Coronary artery (tissue), 2 donors: Measurements from ENCODE around the gene RAET1G.
A peak's percentile ranks its signal among the peaks of the same experiment; 100 is the strongest.
"Not testable (repeated sequence)": the region's sequence is repeated elsewhere in the genome, so short reads cannot be mapped to it uniquely, and the experiment has no call there.

ENCODE experiments used
- DNase-seq: peaks from one replicate; pipeline ENCODE4 v3.0.0-alpha.2; 2017; ENCODE audit warnings: low spot score
- H3K27ac ChIP-seq, 2 donors: fragments of 200-600 bp; sonication (generic); one replicate each; pipeline ENCODE4 v1.5.1; 2016 to 2019
- H3K4me3 ChIP-seq: fragments of 200-600 bp; sonication (generic); 2 replicates; pipeline ENCODE4 v1.5.1; 2016; ENCODE audit warnings: mild to moderate bottlenecking, moderate library complexity
- TF ChIP-seq, protein P1 (sequence below): fragments of 200-600 bp; sonication (generic); IDR thresholded peaks from one replicate; pipeline ENCODE4 v1.5.1; 2019; ENCODE audit warnings: antibody characterized with exemption

RAET1G gene

DNA sequence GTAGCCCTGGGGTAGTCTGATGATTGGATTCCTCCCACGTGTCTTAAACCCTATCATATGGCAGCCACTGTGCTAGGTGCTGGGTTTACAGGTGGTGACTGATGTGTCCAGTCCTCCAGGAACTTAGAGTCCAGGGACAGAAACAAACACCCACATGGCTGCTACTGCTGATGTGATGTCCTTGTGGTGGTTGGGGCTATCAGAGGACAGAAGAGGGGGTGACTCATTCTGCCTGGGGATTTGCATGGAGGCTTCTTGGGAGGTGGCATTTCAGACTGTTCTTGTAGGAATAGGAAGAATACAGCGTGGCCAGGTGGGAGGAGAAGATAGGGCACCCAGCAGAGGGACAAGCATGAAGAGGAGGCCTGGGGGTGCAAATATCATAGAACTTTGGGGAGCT, 9.8 kb downstream of the RAET1G start:
- TF ChIP-seq, protein P1, sequence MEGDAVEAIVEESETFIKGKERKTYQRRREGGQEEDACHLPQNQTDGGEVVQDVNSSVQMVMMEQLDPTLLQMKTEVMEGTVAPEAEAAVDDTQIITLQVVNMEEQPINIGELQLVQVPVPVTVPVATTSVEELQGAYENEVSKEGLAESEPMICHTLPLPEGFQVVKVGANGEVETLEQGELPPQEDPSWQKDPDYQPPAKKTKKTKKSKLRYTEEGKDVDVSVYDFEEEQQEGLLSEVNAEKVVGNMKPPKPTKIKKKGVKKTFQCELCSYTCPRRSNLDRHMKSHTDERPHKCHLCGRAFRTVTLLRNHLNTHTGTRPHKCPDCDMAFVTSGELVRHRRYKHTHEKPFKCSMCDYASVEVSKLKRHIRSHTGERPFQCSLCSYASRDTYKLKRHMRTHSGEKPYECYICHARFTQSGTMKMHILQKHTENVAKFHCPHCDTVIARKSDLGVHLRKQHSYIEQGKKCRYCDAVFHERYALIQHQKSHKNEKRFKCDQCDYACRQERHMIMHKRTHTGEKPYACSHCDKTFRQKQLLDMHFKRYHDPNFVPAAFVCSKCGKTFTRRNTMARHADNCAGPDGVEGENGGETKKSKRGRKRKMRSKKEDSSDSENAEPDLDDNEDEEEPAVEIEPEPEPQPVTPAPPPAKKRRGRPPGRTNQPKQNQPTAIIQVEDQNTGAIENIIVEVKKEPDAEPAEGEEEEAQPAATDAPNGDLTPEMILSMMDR = no peak
- H3K27ac ChIP-seq = no peak overlapping the region
- no peak overlapping the region for H3K4me3 ChIP-seq
- no peak for DNase-seq

DNA sequence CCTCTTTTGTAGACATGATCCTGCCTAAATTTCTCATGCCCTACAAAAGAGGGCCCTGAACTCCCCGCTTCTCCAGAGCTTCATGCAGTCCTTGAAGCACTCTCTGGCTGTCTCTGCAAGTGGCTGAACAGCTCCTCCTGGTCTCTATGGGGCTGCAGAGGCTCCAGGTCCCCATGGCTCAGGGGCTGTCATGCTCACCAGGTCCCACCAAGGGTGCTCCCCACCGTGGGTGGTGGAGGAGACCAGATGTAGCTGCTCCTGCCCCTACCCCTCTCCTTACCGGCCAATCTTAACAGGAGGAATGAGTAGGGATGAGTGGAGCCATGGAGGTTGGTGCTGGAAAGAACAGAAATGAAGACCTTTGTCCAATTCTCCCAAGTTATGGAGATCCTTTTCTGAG, 10.2 kb downstream of the RAET1G start:
- not testable (repeated sequence) for H3K4me3 ChIP-seq, DNase-seq

DNA sequence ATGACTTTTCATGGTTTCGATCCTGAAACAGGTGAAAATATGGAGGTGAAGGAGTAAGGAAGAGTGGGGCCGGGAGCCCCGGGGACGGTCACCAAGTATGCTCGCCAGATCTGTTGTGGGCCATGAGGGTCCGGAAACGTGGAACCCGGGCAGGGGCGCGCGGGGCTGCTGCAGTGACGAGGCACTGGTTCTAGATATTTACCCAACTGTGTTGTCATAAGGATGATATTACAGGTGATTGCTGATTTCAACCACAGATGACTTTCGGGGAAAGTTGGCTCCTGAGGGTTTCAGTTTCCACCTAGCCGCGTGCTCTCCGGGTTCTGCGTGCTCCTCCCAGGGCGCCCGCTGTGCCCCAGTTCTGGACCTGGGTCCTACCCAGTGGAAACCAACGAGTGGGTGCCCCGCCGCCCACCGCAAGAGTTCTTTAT, 12.2 kb downstream of the RAET1G start:
- Histone ChIP-seq H3K27ac (no peak overlapping the region), H3K4me3 (no peak overlapping the region)
- DNase-seq = no peak
- TF ChIP-seq, protein P1 = no peak

More for the DNA sequence above, 10.2 kb downstream of the RAET1G start:
- not testable (repeated sequence) for H3K27ac ChIP-seq

DNA sequence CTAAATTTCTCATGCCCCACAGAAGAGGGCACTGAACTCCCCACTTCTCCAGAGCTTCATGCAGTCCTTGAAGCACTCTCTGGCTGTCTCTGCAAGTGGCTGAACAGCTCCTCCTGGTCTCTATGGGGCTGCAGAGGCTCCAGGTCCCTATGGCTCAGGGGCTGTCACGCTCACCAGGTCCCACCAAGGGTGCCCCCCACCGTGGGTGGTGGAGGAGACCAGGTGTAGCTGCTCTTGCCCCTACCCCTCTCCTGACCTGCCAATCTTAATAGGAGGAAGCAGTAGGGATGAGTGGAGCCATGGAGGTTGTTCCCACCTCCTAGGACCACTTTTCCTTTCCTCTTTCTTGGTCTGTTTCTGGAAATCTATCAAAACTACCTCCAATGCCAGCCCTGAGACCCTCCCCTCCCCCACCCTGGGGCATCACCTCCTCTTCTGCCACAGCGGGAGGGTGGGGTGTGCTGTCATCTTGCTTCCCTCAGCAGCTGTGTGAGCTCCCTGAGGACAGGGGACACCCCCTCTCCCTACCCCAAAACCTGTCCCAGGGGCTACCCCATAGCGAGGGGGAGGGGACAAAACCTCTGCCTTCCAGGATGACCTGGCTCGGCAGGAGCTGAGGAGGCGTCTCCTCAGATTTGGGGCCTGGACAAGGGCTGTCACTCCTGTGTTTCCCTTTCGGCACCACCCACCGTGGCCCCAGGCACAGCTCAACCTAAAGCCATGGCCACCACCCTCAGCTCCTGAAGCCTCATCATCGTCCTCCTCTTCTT, 13.0 kb downstream of the RAET1G start:
- DNase-seq = peak; percentile 47
- no peak overlapping the region for H3K4me3 ChIP-seq
- TF ChIP-seq, protein P1 = no peak
- H3K27ac ChIP-seq = no peak overlapping the region

DNA sequence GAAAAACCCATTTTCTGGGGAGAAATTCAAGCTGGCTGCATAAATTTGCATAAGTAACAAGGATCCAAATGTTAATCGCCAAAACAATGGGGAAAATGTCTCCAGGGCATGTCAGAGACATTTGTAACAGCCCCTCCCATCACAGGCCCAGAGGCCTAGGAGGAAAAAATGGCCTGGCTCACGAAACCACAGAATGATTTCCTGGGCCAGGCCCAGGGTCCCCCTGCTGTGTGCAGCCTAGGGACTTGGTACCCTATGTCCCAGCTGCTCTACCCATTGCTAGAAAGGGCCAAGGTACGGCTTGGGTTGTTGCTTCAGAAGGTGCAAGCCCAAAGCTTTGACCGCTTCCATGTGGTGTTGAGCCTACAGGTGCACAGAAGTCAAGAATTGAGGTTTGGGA, 14.4 kb downstream of the RAET1G start:
- not testable (repeated sequence) for H3K27ac ChIP-seq, H3K4me3 ChIP-seq
- DNase-seq = peak; percentile 38

DNA sequence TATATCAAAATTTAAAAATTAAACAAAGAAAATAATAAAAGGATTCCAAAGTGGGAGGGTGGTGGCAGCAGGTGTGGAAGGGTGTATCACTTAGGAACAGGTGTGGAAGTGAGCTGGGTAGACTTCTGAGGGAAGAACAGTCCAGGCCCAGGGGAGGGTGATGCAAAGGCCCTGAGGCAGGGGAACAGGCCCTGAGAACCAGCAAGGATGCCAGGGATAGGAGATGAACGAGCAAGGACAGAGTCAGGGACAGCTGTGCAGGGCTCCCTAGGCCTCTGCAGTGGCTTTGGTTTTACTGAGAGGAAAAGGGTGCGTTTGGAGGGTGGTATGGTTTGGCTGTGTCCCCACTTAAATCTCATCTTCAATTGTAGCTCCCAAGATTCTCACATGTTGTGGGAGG, 15.6 kb downstream of the RAET1G start:
- Histone ChIP-seq H3K4me3 (no peak overlapping the region), H3K27ac (no peak overlapping the region)
- DNase-seq = peak; percentile 54
- TF ChIP-seq, protein P1 = no peak

DNA sequence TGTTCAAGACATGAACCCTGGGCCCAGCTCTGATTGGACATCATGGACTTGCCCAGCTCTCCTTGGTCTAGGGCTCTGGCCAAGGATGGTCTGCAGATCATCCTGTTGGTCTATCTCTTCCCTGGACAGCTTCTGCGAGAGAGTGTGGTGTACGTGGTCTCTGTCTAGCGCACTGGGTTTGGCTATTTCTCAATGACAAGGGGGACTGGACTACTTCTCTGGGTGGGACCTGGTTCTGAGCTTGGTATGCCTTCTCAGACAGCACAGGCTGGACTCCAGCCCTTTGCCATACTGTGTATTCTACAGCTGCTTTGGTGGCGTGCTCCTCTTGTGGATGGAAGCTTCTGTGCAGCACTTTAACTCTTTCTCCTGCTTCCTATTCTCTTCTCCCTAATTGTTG, 16.5 kb downstream of the RAET1G start:
- TF ChIP-seq, protein P1 = no peak
- no peak overlapping the region for H3K4me3 ChIP-seq
- no peak for DNase-seq
- H3K27ac ChIP-seq = no peak overlapping the region

DNA sequence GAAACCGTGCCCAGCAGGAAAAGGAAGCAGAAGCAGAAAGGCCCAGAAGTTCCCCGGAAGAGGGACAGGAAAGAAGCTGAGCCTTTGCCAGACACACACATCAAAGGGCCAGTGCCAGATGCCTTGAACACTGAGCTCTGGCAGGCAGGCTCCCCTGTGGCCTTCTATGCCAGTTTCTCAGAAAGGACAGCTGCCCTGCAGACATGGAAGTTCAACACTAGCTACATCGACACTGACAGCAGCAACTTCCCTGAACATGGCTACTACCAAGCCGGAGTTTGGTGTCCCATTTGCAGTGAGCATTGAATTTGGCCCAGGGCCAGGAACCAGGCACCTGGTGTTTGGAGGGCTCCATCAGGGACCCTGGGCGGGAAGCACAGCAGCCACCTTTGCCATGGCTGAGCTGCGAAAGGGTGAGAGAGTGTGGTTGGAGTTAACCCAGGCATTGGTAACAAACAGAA, 17.0 kb downstream of the RAET1G start:
- TF ChIP-seq, protein P1 = no peak
- DNase-seq = no peak
- no peak overlapping the region for H3K27ac ChIP-seq
- no peak overlapping the region for H3K4me3 ChIP-seq
